Right lobe of liver (tissue), 4 donors: ENCODE measurements around the gene ARNT2.

Experiments
- CTCF ChIP-seq, 4 donors: fragments of 200-600 bp in 3 of 4; fragments of 450-650 bp in 1 of 4; IDR thresholded peaks; one replicate each; pipeline versions ENCODE4 v1.5.1 to v1.8.0; 2016 to 2022; ENCODE audit warnings: antibody characterized with exemption in 4 of 4, mild to moderate bottlenecking in 2 of 4
- POLR2A ChIP-seq: fragments of 450-650 bp; IDR thresholded peaks from one replicate; pipeline ENCODE4 v1.6.1; 2017; ENCODE audit warnings: antibody characterized with exemption, mild to moderate bottlenecking
- donor health status: DM: no; HTN: no; CAD: no.
- donor health status: DM: no; HTN: no; CAD: no.
- donor health status: DM: no; HTN: yes; CAD: no.

GRCh38 chr15:80501476-80501875 lies 97.3 kb downstream of the ARNT2 start:
- TF ChIP-seq CTCF (IDR thresholded peaks at IDR 0.05), result no peak
- TF ChIP-seq POLR2A, result no peak
